ENCODE results near the gene CLIC3. TPM values are rescaled to one million over a fixed set of nuclear protein-coding genes. Genes with fewer than 3 reads are reported as not detected.

Gene CLIC3
- total and polyA plus RNA-seq, 11 donors, result 1.5 to 16.7 (median 5.0) TPM

- Histone ChIP-seq H3K4me1 (peaks cover 10 to 88% (median 59%) of the 10 kb centered on the region in 12 donors), H3K9me3 (no peaks in the 10 kb centered on the region), H3K27ac (peak within 1 kb of the TSS; percentile 57 to 98 (median 88)), H3K36me3 (no peaks in the 10 kb centered on the region), H3K27me3 (peaks cover 0 to 9% (median 0%) of the 10 kb centered on the region in 9 donors), H3K4me3 (peak within 1 kb of the TSS; percentile 37 to 73 (median 62))
- DNase-seq, result peak; percentile 77 to 93 (median 86)
- no peak for TF ChIP-seq POLR2A (IDR thresholded peaks at IDR 0.05)
- TF ChIP-seq, protein P1, sequence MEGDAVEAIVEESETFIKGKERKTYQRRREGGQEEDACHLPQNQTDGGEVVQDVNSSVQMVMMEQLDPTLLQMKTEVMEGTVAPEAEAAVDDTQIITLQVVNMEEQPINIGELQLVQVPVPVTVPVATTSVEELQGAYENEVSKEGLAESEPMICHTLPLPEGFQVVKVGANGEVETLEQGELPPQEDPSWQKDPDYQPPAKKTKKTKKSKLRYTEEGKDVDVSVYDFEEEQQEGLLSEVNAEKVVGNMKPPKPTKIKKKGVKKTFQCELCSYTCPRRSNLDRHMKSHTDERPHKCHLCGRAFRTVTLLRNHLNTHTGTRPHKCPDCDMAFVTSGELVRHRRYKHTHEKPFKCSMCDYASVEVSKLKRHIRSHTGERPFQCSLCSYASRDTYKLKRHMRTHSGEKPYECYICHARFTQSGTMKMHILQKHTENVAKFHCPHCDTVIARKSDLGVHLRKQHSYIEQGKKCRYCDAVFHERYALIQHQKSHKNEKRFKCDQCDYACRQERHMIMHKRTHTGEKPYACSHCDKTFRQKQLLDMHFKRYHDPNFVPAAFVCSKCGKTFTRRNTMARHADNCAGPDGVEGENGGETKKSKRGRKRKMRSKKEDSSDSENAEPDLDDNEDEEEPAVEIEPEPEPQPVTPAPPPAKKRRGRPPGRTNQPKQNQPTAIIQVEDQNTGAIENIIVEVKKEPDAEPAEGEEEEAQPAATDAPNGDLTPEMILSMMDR (IDR thresholded peaks at IDR 0.05), result no peak
- intact Hi-C loops (cut with DNase I), result loop anchor here in 3 of 10 donors (1.0 to 2.0 kb wide), 3 partner anchors 26 to 28 kb away; no protein-coding TSS in a partner anchor
- peak; percentile 34 to 67 (median 53) for ATAC-seq
- 41 to 61% (median 55%) methylated on average over 4 to 10 of the region's 10 CpGs for WGBS, 4 donors
Measured at GRCh38 chr9:136977223-136977622, 19.1 kb downstream of the CLIC3 start, which contains the start of gene PTGDS. Gene PTGDS (plus strand): TSS chr9:136977504. CDS start chr9:136977579, 75 bp downstream.

GRCh38 chr9:136975644-136976043 lies 20.7 kb downstream of the CLIC3 start:
- H3K4me1 ChIP-seq, result peaks cover 10 to 72% (median 48%) of the 10 kb centered on the region in 12 donors
- ATAC-seq, result peak in 3 of 4 donors; percentile 1 to 26 (median 4)
- TF ChIP-seq POLR2A (IDR thresholded peaks at IDR 0.05), result no peak
- TF ChIP-seq, protein P1 (IDR thresholded peaks at IDR 0.05), result peak; percentile 12 to 60 (median 38)

DNA sequence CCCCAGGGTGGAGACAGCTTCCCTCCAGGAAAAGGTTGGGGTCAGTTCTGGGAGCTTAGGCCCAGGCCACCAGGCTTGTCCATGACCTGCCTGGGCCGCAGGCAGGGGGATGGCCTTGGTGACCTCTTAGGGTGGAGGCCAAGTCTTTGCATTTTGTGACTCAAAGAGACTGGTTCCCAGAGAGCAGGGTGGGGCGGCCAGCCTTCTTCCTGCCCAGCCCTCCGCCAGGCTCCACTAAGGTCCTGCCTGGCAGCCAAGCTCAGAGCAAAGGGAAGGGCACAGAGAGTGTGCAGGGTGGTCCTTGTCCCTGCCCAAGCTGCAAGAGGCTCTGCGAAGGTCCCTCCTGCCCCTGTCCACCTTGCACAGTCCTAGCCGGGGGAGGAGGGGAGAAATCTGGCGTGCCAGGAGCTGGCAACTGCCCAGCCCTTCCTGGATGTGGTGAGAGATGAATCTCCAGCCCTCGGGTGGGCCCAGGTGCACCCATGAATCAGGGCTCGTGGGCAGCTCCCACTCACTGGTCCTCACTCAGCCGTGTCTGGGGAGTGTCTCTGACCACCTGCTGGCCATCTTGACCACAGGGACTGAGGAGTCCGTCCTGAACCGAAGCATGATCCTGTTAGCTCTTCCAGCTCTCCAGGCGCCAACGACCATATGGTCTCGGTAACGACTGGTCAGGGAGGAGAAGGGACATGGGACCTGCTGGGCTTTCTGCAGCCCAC lies 21.4 kb downstream of the CLIC3 start:
- TF ChIP-seq POLR2A (IDR thresholded peaks at IDR 0.05), result peak in 1 of 2 donors; percentile 69
- TF ChIP-seq, protein P1 (IDR thresholded peaks at IDR 0.05), result no peak
- ATAC-seq, result peak in 3 of 4 donors; percentile 1 to 6 (median 4)
- WGBS, 4 donors, result 49 to 64% (median 53%) methylated on average over 7 to 15 of the region's 15 CpGs
- intact Hi-C loops (cut with DNase I), result loop anchor here in 2 of 10 donors (2.0 kb wide), 2 partner anchors 22 to 24 kb away; partner anchors contain the start of gene LCN12 (in 1 of the 2)
- Histone ChIP-seq H3K36me3 (no peaks in the 10 kb centered on the region), H3K4me1 (peaks cover 10 to 66% (median 44%) of the 10 kb centered on the region in 12 donors), H3K4me3 (peak overlapping the region in 4 of 12 donors; percentile 1 to 15 (median 6)), H3K27me3 (peaks cover 0 to 9% (median 0%) of the 10 kb centered on the region in 9 donors), H3K27ac (peak overlapping the region in 11 of 12 donors; percentile 47 to 98 (median 89)), H3K9me3 (no peaks in the 10 kb centered on the region)
- DNase-seq, result peak in 1 of 5 donors; percentile 80

More at GRCh38 chr9:136975644-136976043, 20.7 kb downstream of the CLIC3 start:
- peaks cover 0 to 9% (median 0%) of the 10 kb centered on the region in 9 donors for H3K27me3 ChIP-seq
- H3K27ac ChIP-seq, result peak overlapping the region in 11 of 12 donors; percentile 47 to 98 (median 89)
- 16 to 38% (median 25%) methylated on average over 5 to 14 of the region's 14 CpGs for WGBS, 4 donors
- intact Hi-C loops (cut with DNase I), result loop anchor here in 3 of 10 donors (2.0 kb wide), 2 partner anchors 23 to 25 kb away; partner anchors contain the start of gene LCN12 (in 1 of the 3)
- DNase-seq, result peak; percentile 74 to 86 (median 78)
- H3K4me3 ChIP-seq, result peak overlapping the region in 3 of 12 donors; percentile 1 to 6 (median 6)
- H3K9me3 ChIP-seq, result no peaks in the 10 kb centered on the region
- no peaks in the 10 kb centered on the region for H3K36me3 ChIP-seq
